ENCODE measurements around the gene ASTE1.
"Not testable (repeated sequence)": the region's sequence is repeated elsewhere in the genome, so short reads cannot be mapped to it uniquely, and the experiment has no call there.

ASTE1 gene

DNA sequence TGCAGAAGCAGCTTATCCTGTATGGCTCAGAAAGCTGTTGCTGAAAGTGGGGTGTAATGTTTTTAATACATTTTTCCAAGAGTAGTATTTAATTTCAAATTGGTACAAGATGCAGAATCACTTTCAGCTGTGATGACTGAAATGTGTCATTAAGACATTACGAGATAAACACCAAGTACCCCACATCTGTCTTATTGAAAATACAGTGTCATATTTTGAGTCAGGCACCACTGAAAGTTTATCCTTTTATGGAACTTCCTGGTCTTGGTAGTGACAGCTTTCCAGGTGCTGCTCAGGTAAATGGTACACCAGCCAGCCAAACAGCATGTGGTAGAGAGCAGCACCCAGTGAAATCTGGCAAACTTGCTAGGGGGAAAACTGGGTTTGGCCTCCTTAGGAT is 16.9 kb downstream of the ASTE1 start:
- no peak for DNase-seq

DNA sequence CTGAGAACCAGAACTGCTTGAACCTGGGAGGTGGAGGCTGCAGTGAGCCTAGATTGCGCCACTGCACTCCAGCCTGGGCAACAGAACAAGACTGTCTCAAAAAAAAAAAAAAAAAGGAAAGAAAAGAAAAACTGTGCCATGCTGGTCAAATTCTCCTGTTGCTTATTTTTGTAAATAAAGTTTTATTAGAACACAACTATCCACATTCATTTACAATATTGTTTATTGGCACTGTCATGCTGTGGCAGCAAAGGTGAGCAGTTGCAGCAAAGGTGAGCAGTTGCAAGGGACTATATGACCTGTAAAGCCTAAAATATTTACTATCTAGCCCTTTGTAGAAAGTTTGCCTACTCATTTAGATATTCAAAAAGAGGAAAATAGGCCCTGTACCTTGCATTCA is 18.3 kb downstream of the ASTE1 start:
- no peak for DNase-seq

DNA sequence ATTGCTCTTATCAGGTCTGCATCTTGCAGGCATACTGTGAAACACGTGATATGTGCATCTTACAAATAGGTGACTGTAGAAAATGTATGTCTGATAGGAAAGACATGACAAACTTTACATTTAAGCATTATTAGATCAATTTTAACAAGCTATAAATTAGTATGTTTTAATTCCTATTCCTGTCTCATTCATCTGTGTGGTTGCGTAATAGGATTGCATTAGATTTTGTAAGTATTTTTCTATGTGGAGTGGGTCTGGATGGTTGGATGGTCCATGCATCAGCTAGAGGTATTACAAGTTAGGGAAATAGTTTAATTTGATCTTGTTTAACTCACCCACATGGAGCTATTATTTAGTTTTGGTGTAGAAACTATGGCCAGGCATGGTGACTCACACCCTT is 18.8 kb downstream of the ASTE1 start:
- DNase-seq, result no peak

DNA sequence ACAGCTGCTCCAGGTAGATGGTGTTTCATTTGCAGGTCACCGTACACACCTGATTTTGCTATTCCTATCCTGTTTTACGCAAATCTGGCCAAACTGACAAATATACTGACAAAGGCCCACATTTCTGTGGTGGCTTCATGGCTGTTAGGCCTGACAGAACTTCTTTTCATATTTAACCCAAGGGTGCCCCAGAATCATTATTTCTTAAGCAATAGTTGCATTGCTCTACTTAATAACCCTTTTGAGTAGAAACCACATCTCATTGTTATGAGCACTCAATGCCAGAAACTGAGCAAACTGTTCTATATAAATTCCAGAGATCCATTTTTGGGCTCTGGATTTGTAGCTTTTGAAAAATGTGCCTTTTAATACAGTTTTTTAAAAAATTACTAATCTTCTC is 19.4 kb downstream of the ASTE1 start:
- DNase-seq, result no peak

DNA sequence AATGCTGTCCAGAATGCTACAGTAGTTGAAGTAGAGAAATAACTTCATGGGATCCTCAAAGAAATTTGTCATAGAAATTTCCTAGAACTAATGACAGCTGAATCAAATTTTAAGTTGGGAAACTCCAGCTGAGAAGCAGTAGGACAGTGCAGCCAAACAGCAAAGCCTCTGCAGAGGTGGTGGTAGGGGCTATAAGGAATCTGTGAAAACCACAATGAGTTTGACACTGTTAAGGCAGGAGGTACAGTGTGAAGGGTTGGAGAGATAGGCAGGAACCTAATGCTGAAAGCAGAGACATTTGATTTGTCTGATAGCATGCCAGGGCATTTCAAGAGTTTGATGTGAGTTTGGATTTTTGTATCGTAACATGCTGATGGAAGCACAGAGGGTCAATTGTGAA is 22.0 kb downstream of the ASTE1 start:
- no peak for DNase-seq

DNA sequence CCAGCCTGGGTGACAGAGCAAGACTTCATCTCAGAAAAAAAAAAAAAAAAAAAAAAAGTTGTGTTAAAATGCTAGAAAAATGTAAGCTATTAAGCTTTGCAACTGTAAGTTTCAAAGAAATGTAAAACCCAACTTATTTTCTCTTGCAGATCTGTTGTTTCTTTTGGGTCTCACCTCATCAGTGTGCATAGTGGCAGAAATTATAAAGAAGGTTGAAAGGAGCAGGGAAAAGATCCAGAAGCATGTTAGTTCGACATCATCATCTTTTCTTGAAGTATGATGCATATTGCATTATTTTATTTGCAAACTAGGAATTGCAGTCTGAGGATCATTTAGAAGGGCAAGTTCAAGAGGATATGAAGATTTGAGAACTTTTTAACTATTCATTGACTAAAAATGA is 25.6 kb downstream of the ASTE1 start:
- DNase-seq, result no peak

DNA sequence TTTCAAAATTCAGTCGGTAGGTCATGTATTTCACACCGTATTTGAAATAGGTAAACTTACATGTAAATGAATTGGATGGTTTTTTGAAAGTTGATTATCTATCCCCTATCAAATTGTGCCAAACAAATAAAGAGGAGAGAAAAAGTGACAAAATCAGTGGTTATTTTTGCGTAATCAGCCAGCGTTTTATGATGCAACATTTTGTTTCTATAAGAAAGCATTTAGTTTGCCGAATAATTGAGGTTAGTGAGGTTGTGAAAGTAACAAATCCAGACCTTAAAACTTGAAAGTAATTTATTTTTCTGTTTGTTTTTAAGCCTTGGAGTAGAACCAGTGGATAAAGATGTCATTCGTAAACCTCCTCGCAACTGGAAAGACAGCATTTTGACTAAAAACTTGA is 29.3 kb downstream of the ASTE1 start:
- peak; percentile 2 for DNase-seq

DNA sequence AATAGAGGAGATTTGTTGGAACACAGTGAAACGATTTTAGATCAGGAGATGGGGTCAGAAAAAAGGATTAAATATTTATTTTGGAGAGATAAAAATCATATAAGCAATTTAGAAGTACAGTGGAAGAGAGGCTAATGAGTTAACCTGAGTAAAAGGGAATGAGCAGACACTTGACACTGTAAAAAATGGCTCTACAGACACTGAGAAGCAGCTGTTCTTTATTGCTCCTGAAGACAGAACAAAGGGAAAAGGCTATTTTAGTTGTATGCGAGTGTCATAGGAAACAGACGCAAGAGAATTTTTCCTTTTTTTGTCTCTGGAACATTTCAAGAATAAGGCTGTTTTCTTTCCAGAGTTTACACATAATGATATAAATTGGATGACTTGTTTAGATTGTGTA is 34.3 kb downstream of the ASTE1 start:
- DNase-seq, result no peak

DNA sequence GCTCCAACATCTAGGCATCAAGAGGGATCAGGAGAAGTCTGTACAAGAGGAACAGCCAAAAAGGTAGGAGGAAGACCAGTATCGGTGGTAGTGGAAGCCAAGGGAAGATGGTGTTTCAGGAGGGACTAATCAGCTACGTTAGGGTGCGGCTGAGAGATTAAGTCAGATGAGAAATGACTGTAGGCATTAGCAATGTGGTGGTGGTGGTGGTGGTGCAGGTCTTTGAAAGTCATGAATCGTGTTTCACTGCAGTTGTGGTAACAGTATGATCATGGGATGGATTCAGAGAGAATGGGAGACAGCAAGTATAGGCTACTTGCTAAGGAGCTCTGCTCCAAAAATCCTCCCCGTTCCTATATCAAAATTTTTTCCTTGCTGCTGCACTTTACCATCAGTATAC is 35.5 kb downstream of the ASTE1 start:
- no peak for DNase-seq

DNA sequence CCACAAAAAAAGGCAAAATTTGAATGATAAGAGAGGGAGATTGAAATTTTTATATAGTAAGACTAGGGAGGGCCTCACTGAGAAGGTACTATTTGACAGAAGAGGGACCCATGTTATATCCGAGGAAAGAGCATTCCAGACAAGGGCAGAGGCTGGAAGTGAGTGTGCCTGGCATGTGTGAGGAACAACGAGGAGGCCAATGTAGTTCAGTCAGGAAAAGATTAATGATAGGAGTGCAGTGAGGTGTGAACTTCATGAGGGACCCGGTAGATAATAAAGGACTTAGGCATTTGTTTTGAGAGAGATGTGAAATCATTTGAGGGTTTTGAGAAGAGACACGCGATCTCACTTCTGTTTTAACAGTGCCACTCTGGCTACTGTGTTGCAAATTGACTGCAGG is 36.3 kb downstream of the ASTE1 start:
- no peak for DNase-seq

DNA sequence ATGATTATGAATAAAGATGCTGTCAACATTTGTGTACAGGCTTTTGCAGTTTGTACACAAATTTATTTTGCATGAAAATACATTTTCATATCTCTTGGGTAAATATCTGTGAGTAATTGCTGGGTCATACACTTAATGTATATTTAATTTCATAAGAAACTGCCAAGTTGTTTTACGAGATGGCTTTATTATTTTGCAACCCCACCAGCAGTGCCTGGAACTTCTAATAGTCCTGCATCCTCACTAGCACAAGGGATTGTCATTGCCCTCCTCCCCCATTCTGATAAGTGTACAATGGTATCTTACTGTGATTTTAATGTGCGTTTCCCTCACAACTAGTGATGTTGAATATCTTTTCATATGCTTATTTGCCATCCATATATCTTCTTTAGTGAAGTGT is 45.2 kb downstream of the ASTE1 start:
- DNase-seq, result no peak

DNA sequence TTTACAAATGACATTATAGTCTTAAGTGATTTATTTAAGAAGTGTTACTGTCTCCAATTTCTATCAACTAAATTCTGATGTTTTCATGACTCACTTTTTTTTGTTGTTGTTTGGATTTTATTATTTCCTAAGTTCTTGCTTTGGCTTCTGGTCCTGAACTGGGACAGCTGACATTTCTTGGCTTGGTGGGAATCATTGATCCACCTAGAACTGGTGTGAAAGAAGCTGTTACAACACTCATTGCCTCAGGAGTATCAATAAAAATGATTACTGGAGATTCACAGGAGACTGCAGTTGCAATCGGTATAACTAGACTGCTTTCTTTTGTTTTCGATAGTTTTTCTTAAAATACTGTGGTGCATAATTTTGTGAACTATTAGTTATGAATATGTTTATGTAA is 47.5 kb downstream of the ASTE1 start:
- DNase-seq, result no peak

DNA sequence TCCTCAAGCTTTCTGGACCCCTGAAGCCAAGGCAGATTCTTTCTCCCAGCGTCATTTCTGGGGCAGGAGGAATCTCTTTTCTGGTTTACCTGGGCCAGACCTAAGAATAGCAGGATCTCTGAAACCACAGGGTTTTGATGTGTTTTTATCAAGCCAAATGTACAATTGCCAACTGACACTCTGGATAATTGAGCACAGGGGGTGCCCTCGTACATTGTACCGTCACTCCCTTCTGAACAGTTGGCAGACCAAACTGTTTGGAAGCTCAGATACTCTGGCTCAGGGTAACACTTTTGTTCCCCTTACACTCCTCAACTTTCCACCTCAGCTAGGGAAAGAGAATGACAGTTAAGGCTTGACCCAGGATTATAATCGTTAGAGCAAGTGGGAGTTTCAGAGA is 49.9 kb downstream of the ASTE1 start:
- no peak for DNase-seq

DNA sequence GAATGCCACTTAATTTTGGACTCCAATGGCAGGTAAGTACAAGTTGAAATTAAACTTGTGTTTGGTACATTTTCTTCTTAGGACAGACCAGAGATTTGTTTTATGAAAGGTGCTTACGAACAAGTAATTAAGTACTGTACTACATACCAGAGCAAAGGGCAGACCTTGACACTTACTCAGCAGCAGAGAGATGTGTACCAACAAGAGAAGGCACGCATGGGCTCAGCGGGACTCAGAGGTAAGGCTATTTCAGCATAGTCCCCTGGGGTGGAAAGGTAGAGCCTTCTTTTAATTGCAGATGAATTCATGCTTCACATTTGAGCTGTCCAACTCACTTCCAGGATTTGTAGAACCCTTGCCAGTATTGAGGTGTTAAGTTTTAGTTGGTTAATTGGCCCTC is 51.4 kb downstream of the ASTE1 start:
- DNase-seq, result no peak

DNA sequence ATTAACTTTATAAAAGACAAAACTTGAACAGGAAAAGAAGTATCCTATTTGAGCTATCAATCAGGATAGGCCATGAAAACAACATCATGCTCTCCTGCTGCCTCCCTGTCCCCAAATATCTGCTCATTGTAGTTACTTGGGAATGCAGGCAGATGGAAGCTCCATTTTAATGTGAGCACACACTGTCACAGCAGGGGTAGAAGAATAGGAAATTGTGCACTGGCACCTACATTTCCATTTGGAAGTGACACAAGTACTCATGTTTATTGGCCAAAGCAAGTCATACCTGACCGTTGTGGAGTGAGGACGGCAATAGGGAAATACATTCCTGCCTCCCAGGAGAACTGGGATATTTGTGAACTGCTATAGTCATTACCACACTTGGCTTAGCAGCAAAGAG is 52.4 kb downstream of the ASTE1 start:
- DNase-seq, result no peak

DNA sequence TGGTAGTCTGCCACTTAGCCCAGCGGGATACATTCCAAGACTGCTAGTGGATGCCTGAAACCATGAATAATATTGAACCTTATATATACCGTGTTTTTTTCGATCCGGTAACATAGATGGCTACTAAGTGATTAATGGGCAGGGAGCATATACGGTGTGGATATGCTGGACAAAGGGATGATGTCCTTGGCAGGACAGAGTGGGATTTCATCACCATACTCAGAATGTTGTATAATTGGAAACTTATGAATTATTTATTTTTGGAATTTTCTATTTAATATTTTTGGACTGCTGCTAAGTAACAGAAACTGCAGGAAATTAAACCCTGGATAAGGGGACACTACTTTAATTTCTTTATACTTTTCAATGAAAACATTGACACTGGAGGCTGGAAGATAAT is 53.2 kb downstream of the ASTE1 start:
- DNase-seq, result peak; percentile 29

DNA sequence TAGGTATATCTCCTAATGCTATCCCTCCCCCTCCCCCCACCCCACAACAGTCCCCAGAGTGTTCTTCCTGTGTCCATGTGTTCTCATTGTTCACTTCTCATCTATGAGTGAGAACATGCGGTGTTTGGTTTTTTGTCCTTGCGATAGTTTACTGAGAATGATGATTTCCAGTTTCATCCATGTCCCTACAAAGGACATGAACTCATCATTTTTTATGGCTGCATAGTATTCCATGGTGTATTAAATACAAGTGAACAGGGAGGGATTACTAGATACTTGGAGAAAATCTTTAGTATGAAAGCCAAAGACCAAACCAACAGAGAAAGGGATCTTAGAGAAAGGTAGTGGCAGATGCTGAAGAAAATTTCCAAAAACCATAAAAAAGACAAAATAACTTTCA is 54.0 kb downstream of the ASTE1 start:
- DNase-seq, result not testable (repeated sequence)

DNA sequence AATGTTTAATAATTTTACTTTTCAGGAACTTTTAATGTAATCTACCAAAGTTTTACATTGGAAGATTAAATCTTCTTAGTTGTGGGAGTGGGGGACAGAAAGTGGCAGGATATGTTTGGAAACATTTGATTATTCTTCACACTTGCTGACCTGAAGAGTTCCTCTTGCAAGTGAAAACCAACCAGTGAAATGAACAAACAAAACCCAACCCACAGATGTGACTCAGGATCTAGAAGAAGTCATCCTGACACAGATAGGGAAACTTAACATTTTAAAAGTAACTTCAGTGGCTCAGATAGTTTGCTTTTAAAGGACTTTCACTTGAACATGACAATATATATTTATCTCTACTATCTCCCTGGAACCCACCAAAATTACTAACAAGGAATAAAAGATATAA is 55.4 kb downstream of the ASTE1 start:
- DNase-seq, result no peak

DNA sequence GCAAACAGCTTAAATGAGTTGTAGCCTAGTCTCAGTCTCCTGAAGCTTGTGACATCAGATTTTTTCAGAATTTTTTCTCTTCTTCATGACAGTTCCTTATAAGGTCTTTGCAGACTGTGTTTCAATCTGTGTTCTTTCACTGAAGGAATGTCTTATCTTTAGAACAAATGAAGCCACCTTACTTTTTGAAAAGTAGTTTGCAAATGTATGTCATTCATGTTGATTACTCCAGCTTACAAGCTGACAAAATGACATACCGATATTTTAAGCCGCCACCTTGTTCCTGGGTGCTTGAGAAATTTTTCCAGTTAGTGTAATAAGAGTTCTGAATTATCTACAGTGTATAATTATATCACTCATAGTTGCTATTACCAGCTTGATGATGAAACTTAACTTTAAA is 57.0 kb downstream of the ASTE1 start:
- DNase-seq, result peak; percentile 22

DNA sequence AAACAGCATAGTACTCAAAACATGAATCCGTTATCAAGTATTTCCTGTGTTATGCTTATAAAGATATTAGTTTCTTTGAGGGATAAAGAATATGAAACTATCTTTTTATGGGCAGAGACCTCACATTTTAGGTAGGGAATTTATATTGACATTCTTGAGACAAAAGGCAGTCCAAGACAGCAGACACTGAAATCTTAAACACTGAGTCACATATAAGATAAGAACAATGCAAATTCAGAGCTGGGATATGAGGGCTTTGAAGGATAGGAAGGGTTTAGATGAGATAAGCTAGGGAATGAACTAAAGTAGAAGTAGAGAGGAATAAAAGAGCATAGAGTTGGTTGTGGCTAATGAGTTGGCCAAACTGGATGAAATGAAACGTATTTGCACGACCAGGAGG is 58.4 kb downstream of the ASTE1 start:
- DNase-seq, result peak; percentile 59

DNA sequence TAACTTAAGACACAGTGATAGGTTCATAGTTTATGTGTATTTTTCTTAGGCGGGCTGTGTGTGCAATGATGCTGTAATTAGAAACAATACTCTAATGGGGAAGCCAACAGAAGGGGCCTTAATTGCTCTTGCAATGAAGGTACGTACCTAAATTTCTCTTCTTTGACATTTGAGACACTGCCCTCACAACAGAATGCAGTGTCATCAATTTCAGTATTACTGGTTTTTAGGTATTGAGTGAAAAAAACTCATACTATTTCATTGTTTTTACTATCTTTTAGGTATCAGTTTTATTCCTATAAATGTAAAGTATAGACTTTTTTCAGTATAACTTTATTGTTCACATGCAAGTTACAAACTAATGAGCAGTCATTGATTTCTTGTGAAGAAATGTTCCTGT is 59.3 kb downstream of the ASTE1 start:
- no peak for DNase-seq

DNA sequence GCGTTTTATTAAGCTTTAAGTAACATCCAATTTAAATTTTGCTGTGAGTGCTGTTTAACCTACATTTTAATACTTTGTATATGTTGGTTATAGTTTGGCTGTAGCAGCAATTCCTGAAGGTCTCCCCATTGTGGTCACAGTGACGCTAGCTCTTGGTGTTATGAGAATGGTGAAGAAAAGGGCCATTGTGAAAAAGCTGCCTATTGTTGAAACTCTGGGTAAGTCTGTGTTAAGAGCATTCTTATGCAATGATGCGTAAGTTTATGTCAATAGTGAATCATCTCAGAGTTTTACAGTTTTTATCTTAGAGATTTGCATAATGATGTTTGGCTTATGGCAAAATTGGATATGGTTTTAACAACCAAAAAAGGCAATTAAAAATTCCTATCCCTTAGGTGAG is 62.7 kb downstream of the ASTE1 start:
- DNase-seq, result peak; percentile 88
